Measurements from ENCODE around the gene IFI27.

The IFI27 gene

DNA sequence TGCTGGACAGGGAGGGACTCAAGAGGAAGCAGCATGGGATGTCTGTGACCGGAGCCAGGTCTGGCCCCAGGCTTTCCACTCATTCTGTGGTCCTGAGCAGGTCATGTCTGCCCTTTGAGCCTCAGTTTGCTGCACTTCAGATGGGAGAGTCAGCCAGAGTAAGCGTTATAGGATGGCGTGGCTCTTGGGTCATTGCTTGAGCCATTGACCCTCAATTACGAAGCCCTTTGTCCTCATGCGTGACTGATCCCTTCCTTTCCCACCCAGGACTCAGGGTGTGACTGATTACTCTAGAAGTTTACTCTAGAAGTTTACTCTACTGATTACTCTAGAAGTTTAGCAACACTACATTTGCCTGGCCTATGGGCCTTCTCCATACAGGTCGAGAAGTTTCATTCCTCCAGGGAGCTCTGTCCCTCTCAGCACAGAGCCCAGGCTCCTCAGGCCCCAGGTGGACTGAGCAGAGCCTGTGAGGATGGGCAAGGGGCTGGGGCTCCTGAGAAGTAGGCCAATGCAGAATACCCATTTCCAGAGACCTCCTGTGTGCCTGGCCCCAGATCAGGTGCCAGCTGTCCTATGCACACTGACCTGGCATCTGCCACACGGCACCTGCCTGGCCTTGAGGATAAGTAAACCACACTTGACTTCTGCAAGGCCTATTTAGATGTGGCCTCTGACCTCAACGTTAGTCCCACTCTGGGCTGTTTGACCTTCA lies 7.6 kb upstream of the IFI27 start:
- no peak for DNase-seq (ENCODE audit: low read depth)

DNA sequence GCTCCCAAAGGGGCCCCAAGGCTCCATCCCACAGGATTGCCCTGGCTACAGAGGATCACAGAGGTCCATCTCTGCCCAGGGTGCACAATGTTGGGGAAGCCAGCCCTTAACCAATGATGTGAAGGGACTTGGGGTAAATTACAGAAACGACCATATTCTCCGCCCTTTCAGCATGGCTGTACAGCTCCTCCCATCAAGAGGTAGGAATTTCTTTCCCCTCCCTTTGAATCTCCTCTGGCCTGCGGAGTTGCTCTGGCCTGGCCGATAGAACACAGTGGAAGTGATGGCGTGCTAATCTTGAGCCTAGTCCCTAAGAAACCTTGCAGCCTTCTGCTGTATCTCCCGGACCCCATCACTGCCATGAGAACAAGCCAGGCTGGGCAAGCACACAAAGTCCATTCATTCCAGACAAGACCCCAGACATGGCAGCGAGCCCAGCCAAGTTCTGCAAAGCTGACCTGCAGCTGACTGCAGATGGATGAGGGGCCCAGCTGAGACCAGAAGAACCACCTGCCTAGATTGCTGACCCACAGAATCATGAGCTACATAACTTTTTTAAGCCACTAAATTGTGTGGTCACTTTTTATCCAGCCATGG lies 6.9 kb upstream of the IFI27 start:
- DNase-seq (ENCODE audit: low read depth) = no peak

DNA sequence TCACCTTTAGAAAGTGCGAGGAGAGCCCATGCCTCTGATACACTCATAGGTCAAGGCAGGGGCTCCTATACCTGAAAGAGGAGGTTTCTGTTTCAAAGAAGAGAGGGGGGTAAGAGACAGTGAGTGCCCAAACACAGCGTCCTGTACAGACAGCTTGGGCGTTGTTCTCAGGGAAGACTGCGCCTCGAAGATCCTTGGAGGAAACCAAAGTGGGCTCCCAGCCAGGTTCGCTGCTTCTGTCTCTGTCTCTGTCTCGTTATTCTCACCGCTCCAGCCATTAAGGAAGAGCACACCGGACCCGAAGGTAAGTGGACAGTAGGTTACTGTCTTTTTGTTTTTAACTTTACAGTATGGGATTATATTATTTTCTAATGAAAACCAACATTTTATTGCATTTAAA lies 5.8 kb upstream of the IFI27 start:
- DNase-seq (ENCODE audit: low read depth) = no peak

DNA sequence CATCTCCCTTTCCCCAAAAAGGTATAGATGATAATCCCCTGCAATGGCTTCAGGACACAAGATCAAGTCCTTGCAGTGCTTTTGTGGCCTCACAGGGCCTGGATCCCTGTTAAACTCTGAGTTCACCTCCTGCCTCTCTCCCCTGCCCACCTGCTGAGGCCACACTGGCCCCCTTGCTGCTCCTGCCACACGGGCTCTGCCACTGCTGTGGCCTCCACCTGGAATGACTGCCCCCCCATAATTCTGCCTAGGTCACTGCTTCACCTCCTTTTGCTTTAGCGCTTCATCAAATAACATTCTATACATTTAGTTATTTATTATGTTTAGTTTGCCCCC lies 653 bp upstream of the IFI27 start:
- no peak for DNase-seq (ENCODE audit: low read depth)

DNA sequence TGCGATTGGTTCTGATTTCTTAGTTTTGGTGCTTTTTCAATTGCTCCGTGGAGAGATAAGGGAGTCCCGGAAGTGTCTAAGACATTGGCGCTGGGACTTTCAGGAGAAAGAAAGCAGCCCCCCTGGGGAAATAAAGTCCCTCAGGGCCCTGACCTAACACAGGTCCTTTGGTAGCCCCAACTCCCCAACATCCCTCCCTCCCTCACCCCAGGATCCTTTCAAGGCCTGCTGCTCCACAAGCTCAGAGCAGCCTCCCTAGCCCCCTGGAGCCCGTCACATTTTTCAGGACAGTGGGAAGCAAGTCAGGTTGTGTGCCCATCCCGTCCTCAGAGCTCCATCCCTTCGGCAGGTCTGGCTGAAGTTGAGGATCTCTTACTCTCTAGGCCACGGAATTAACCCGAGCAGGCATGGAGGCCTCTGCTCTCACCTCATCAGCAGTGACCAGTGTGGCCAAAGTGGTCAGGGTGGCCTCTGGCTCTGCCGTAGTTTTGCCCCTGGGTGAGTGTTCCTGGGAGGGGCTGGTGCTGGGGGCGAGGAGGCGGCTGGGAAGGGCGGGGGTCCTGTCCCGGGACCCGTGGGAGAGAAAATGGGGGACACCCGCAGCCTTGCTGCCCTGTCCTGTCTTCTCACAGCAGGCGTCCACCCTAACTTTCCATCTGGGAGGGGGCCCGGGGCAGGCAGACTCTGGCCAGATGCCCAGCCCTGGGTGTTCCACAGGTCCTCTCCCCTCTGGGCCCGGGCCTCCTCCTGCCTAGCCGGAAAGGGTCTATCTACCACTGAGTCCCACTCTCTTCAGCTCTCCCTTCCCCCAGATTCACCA lies 950 bp downstream of the IFI27 start:
- DNase-seq (ENCODE audit: low read depth) = no peak

DNA sequence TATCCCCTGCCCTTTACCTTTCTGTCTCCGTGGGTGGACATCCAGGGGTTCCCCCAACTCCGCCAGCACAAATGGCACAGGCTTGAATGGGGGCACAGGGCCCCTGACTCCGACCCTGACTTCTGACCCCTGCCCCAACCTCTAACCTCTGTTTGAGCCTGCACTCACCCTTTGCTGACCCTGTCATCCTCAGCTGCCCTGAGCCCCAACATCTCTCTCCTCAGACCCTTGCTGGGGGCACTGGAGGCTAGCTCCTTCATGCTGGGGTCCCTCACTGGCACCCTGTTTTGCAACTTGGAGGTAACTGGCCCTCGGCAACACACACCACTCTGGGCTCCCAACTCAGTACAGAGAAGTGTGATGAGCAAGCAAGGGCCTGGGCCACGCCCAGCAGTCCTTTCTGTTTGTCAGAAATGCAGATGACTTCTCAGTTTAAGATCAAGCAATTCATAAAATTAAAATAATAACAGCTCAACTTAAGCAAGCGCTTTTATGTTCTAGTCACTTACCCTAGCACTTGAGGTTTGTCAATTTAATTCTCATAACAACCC lies 2.1 kb downstream of the IFI27 start:
- no peak for DNase-seq (ENCODE audit: low read depth)

DNA sequence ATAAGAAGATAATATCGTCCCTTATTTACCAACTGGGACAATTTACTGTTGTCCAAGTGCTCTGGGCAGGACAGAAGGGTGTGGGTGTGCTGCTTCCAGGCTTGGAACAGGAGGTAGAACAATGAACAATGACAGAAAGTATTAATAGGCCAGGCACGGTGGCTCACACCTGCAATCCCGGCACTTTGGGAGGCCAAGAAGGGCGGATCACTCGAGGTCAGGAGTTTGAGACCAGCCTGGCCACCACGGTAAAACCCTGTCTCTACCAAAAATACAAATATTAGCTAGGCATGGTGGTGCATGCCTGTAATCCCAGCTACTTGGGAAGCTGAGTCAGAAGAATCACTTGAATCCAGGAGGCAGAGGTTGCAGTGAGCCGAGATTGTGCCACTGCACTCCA lies 2.5 kb downstream of the IFI27 start:
- DNase-seq (ENCODE audit: low read depth) = no peak

DNA sequence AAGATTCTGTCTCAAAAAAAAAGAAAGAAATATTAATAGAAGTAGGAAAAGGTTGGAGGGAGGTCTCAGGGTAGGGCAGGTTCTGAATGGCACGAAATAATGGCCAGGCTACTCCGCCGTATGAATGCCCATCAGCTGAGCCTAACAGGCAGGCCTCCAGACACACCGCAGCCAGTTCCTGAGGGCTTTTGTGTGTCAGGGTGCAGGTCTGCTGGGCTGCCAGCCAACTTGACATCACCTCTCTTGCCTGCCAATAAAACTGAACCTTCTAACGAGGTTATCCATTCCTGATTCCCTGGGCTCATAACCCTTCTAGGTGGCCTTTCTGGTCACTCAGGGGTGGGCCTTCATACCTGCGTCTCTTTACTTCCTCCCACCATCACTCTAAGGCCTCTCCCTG lies 3.0 kb downstream of the IFI27 start:
- DNase-seq (ENCODE audit: low read depth) = no peak

DNA sequence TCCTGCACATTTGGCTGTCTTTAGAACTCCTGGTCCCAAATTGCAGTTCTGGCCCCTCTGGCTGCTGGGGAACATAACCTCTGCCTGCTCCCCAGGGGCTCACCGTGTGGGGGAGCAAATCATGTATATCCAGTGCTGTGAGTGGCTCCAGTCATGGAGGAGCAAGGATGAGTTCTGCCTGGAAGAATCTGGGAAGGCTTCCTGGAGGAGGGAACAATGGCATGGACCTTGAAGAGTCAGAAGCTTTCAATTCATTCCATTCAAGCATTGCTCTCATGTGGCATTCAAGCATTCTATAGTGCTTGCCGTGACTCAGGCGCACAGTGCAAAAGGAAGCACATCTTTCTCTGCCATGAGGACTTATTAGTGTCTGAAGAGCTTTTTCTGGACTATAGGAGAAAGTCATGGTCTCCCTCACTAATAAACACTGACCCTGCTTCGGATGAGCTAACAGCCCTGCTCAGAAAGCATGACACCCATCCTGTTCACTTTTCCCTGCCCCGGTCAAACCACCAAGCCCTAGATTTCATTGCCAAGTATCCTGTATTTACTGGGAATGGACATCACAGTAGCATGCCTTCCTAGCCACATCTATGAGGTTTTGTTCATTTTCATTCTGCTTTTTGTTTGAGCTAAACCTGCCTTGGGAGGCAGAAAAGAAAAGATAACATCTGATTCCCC lies 3.5 kb downstream of the IFI27 start:
- no peak for DNase-seq (ENCODE audit: low read depth)

DNA sequence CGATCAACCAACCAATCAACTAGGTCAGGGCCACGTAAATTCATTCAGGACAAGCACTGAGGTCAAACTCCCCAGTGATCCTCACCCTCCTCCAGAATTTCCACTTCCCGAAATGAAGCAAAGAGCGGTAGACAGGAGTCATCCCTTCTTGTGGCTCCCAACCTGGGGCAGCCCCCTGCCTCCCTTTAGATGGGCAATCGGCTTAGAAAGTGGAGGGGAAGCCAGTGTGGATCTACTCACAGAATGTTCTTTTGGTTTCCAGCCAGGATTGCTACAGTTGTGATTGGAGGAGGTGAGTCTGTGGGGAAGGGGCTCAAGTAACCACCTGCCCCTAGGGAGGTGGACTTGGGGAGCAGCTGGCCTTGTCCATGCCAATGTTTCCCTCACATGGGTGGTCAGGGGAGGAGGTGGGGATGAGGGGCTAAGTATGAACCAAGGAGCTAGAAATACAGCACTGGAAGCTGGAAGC lies 4.1 kb downstream of the IFI27 start:
- DNase-seq (ENCODE audit: low read depth) = no peak

DNA sequence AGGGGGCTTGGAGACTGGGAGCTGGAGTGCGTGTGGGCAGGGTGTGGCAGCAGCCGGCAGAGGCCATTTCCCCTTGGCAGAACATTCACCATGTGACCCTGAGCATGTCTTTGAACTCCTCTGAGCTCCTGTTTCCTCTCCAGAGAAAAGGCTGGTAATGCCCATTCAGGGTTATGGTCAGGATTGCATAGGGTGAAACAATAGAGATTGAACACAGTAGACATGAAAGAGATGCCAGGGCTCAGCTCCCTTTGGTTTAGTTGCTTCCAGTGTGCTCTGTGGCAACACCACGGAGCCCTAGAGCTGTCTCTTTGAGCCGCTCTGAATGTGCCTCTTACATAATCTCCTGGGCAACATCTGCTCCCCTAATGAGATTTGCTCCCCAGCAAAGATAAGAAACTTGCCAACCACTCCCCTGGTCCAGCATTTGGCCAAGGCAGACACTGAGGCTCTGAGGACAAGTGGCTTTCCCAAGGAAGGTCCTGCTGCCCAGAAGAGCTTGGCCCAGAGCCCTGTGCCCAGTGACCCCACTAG lies 4.6 kb downstream of the IFI27 start:
- no peak for DNase-seq (ENCODE audit: low read depth)

DNA sequence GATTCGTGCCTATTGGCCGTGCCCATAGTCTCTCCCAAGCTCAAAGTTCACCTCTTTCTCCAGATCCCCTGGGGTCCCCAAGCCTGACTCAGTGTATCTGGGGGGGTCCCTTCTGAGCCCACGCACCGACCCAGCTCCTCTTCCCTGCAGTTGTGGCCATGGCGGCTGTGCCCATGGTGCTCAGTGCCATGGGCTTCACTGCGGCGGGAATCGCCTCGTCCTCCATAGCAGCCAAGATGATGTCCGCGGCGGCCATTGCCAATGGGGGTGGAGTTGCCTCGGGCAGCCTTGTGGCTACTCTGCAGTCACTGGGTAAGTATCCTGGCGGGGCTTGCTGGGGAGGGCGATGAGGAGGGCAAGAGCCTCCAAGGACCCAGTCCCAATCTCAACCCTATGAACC lies 5.1 kb downstream of the IFI27 start:
- DNase-seq (ENCODE audit: low read depth) = no peak

DNA sequence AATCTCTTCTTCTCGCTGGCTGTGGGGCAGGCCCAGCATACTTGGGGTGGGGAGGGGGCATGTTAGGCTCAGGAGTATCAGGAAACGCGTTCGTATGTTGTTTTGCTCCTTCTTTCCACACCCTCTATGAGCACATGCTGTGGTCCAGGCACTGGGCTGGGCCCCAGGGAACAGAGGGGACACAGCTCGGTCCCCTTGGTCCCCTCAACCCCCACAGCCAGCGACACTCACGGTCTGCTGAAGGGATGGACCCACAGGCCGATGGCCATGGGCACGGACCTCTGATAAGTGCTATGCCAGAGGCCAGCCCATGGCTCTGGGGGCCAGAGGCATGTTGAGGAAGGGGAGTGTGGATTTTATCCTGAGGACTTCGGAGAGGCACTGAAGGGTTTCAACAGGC lies 6.2 kb downstream of the IFI27 start:
- no peak for DNase-seq (ENCODE audit: low read depth)

DNA sequence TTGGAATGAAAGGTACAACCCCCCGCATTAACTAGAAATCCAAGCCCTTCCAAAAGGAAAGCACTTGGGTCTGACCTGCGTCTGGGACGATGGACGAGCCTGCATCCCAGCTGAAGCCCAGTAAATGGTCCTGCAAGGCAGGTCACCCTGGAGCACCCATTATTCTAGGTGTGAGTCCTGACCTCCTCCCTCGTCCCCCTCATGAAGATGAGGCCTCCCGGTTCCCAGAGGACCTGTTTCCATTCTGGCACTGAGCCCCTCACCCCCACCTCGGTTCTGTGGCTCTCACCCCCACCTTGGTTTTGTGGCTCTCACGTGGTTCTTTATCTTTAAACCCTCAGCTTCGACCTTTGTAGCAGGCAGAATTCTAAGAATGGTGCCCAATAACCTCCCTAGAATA lies 7.3 kb downstream of the IFI27 start:
- no peak for DNase-seq (ENCODE audit: low read depth)

DNA sequence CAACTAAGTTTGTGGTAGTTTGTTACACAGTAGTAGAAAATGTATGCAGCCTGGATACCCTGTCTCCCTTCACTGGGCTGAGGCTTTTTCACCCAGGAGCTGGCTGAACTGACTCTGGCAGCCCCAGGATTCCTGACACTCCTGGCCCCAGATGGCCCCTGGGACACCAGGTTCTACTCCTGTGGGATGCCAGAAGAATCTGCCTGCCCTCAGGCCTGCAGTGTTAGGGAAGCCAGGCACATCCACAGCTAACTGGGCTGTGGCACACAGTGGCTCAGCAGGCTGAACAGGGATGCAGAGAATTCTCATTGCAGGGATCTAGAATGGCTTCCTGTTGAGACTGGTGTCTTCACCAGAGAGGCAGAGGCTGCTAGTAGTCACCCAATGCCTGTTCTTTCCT lies 8.5 kb downstream of the IFI27 start:
- no peak for DNase-seq (ENCODE audit: low read depth)

DNA sequence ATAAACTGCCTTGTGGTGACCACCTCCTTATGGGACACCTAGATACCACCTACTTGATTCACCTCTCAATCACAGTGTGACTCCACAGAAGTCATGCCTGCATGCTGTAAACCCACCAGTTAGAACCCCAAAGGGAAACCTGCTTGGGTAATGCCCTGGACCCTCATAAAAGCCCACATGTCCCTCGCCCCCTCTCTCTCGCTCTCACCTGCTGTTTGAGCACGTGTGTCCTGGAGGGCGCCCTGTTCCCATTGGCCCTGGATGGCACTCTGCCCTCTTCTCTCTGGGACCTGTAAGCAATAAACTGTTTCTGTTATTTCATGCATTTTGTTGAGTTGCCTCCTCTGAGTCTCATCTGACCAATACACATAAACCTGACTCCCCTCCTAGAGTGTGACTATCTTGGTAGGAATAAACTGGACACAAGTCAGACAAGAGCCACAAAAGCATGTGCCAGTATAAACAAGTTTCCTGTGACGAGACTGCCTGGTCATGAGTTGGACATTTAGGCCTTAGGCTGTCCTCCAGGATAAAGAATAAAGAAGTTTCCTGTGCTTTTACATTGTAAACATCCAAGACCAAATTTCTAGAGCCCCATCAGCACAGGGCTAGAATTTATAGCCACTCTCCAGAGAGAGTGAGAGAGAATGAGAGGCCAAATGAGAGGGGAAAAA lies 10.3 kb downstream of the IFI27 start:
- no peak for DNase-seq (ENCODE audit: low read depth)

DNA sequence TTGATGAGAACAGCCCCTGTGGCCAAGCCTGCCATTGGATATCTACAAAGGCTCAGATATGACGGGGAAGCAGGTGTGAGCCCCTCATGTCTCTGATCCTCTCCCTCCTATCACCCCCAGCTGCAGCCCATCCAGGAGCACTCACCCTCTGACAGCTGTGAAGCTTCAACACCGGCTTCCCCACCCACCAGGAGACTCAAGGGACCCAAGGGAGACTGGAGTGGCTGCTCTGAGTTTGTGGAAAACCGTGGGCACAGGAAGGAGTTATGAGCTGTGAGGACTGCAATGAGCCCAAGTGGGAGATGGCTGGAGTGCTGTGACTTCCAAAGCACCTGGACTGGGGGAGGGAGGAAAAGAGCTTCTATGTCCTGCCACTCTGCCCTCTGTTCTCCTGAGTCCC lies 10.9 kb downstream of the IFI27 start:
- DNase-seq (ENCODE audit: low read depth) = no peak

DNA sequence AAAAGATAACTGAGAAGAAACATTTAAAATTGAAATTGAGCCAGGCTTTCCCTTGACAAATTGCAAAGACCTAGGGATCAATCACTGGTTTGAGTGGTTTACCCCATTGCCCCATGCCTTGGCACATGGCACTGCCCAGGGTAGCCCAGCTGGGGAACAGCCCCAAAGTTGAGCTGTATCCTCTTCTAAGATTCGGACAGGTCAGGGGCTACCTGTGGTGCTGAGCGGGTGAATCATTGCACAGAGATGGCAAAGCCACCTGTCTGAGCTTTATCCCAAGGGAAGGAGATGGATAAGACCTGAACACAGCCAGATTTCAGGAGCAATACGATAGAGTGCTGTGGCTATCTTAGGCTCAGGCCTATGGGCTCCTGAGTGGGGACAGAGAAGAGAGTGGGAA lies 11.9 kb downstream of the IFI27 start:
- DNase-seq (ENCODE audit: low read depth) = no peak

DNA sequence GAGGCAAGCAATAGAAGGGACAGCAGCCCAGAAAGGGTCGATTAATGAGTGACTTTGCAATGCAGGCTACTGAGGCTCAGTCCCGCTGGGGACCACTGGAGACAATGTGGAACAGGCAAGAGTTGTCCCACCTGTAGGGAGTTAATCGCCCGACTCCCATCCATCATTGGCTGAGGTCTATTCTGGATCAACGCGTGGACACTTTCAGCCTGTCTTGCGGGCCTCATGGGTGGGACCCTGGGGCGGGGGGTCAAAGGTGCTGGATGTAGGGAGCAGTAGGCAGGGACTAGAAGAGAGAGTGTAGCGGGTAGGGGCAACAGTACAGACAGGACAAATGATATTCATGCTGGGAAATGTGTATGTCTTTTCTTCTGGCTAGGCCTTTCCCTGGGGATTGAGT lies 12.8 kb downstream of the IFI27 start:
- no peak for DNase-seq (ENCODE audit: low read depth)

DNA sequence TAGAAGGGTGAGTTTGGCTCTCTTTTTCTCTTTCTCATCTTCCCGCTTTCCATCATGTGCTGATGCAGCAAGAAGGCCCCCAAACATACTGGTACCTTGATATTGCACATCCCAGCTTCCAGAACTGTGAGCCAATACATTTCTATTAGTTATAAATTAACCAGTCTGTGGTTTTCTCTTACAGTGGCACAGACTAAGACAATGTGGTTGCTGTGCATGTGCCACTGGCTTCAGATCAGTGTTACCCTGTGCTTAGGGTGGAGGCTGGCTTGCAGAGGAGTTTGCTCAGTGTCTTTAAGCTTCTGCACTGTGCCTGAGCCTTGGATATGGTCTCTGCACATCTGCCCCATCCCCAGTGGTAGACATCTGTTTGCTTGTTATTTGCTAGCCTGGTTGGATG lies 13.3 kb downstream of the IFI27 start:
- no peak for DNase-seq (ENCODE audit: low read depth)

DNA sequence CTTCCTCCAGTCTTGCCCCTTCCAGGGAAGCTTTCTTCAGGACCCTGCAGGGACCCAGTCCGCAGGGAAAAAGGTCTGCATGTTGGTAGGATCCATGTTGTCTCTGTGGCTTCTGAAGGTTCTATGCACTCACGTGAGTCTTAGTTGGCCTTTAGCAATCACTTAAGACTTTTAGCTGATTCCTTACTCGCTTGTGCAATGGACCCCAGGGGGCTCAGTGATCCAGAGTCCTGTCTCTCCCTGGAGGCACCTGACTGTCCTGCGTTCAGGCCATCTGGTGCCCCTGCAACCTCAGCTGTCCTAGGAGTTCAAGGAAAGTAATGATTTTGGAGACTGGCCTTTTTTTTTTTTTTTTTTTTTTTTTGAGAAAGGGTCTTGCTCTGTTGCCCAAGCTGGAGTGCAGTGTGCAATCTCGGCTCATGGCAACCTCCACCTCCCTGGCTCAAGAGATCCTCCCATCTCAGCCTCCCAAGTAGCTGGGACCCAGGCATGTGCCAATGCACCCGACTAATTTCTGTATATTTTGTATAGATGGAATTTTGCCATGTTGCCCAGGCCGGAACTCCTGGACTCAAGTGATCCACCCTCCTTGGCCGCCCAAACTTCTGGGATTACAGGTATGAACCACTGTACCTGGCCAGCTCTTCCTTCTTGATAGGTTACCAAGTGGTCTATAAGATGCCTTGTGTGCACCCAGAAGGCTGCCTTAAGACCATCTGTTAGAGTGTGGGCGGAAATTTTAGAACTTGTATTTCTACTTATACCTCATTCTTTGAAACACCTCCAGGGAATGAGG lies 14.2 kb downstream of the IFI27 start:
- DNase-seq (ENCODE audit: low read depth) = no peak

Data from activated T-cell treated with anti-CD3 and anti-CD28 coated beads for 24 hours (primary cell).